Astrocyte (in vitro differentiated cells and primary cell): ENCODE results near the gene GAB1. TPM values are rescaled to one million over a fixed set of nuclear protein-coding genes. Genes with fewer than 3 reads are reported as not detected.

ENCODE experiments used
- DNase-seq: peaks from one replicate; pipeline ENCODE4 v3.0.0-alpha.2; 2010; ENCODE audit warnings: low read depth
- FAIRE-seq: peaks from 2 replicates; lab custom pipeline; 2011; peaks lifted over from hg19 to GRCh38; lab: Jason Lieb, UNC
- H2AFZ ChIP-seq: 2 replicates; pipeline ENCODE4 v1.6.0; 2012; ENCODE audit warnings: low read depth, low read length, inconsistent platforms
- H3K27ac ChIP-seq: 2 replicates; pipeline ENCODE4 v1.5.1; 2011; ENCODE audit warnings: low read depth, low read length, inconsistent platforms
- H3K27me3 ChIP-seq: 2 replicates; pipeline ENCODE4 v1.6.0; 2011; ENCODE audit warnings: low read length, inconsistent platforms; ENCODE audit not compliant: insufficient read depth
- H3K36me3 ChIP-seq: 2 replicates; pipeline ENCODE4 v1.5.1; 2011; ENCODE audit warnings: low read length, inconsistent platforms; ENCODE audit not compliant: insufficient read depth
- H3K4me1 ChIP-seq: 2 replicates; pipeline ENCODE4 v1.5.1; 2011; ENCODE audit warnings: low read length, inconsistent platforms; ENCODE audit not compliant: insufficient read depth
- H3K4me2 ChIP-seq: 2 replicates; pipeline ENCODE4 v1.6.0; 2012; ENCODE audit warnings: low read length, inconsistent platforms
- H3K4me3 ChIP-seq: 2 replicates; pipeline ENCODE4 v1.5.1; 2011; ENCODE audit warnings: low read depth, mild to moderate bottlenecking, low read length, inconsistent platforms; ENCODE audit not compliant: insufficient read depth
- H3K79me2 ChIP-seq: 2 replicates; pipeline ENCODE4 v1.6.0; 2012; ENCODE audit warnings: mild to moderate bottlenecking, low read length, inconsistent platforms; ENCODE audit not compliant: insufficient read depth
- H3K9ac ChIP-seq: 2 replicates; pipeline ENCODE4 v1.6.0; 2012; ENCODE audit warnings: mild to moderate bottlenecking, low read length, inconsistent platforms
- H3K9me3 ChIP-seq: 2 replicates; pipeline ENCODE4 v1.5.1; 2012; ENCODE audit warnings: low read depth, mild to moderate bottlenecking, low read length, inconsistent platforms; ENCODE audit not compliant: insufficient read depth
- H4K20me1 ChIP-seq: 2 replicates; pipeline ENCODE4 v1.6.0; 2012; ENCODE audit warnings: low read length, inconsistent platforms; ENCODE audit not compliant: insufficient read depth
- H3K27ac Mint-ChIP-seq: one replicate; pipeline ENCODE4 v1.8.0; 2021; ENCODE audit warnings: mild to moderate bottlenecking, mixed read lengths; ENCODE audit not compliant: unreplicated experiment
- H3K27me3 Mint-ChIP-seq: one replicate; pipeline ENCODE4 v1.8.0; 2021; ENCODE audit warnings: low read depth, mixed read lengths; ENCODE audit not compliant: unreplicated experiment
- H3K36me3 Mint-ChIP-seq: one replicate; pipeline ENCODE4 v1.8.0; 2021; ENCODE audit warnings: low read depth, mixed read lengths; ENCODE audit not compliant: unreplicated experiment
- H3K4me1 Mint-ChIP-seq: one replicate; pipeline ENCODE4 v1.8.0; 2021; ENCODE audit warnings: low read depth, mixed read lengths; ENCODE audit not compliant: unreplicated experiment
- H3K4me3 Mint-ChIP-seq: one replicate; pipeline ENCODE4 v1.8.0; 2021; ENCODE audit warnings: mild to moderate bottlenecking, moderate library complexity, mixed read lengths; ENCODE audit not compliant: unreplicated experiment
- H3K9me3 Mint-ChIP-seq: one replicate; pipeline ENCODE4 v1.8.0; 2021; ENCODE audit warnings: mild to moderate bottlenecking, mixed read lengths; ENCODE audit not compliant: unreplicated experiment
- CTCF ChIP-seq: IDR thresholded peaks from 2 replicates; pipeline ENCODE4 v1.5.1; 2011; ENCODE audit warnings: low read depth, mild to moderate bottlenecking, inconsistent platforms, low read length, moderate library complexity; ENCODE audit not compliant: insufficient read depth
- EZH2 ChIP-seq: IDR thresholded peaks from 2 replicates; pipeline ENCODE4 v1.6.1; 2012; ENCODE audit warnings: mild to moderate bottlenecking, low read length, inconsistent platforms; ENCODE audit not compliant: insufficient read depth
- total RNA-seq: library from RNA; stranded (reverse); gene quantifications from 2 replicates; pipeline ENCODE4 v1.2.1, GENCODE V29; 2021

The GAB1 gene
- total RNA-seq, 1 donor from 2014 or later: 12.4 TPM

- H3K79me2 ChIP-seq: peaks cover 7% of the 10 kb centered on the region
- Mint-ChIP-seq H3K4me3 (no peak overlapping the region), H3K27me3 (no peaks in the 10 kb centered on the region), H3K9me3 (no peaks in the 10 kb centered on the region), H3K36me3 (peaks cover 2% of the 10 kb centered on the region), H3K4me1 (peaks cover 22% of the 10 kb centered on the region), H3K27ac (no peak overlapping the region)
- no peak for DNase-seq
- TF ChIP-seq EZH2 (no peak), CTCF (no peak)
- H3K9ac ChIP-seq: no peak overlapping the region
- no peak overlapping the region for H3K27ac ChIP-seq
- no peaks in the 10 kb centered on the region for H3K9me3 ChIP-seq
- peaks cover 12% of the 10 kb centered on the region for H4K20me1 ChIP-seq
- H3K36me3 ChIP-seq: no peaks in the 10 kb centered on the region
- H3K4me2 ChIP-seq: no peak overlapping the region
- no peaks in the 10 kb centered on the region for H3K27me3 ChIP-seq
- no peak for FAIRE-seq
- no peak overlapping the region for H2AFZ ChIP-seq
- no peaks in the 10 kb centered on the region for H3K4me1 ChIP-seq
- H3K4me3 ChIP-seq: no peak overlapping the region
Measured at GRCh38 chr4:143374771-143375170, 38.1 kb downstream of the GAB1 start.

GRCh38 chr4:143375326-143376073 is 38.8 kb downstream of the GAB1 start:
- FAIRE-seq (no peak), DNase-seq (no peak)
- peaks cover 7% of the 10 kb centered on the region for H3K79me2 ChIP-seq
- Mint-ChIP-seq H3K4me1 (peaks cover 22% of the 10 kb centered on the region), H3K4me3 (no peak overlapping the region), H3K9me3 (no peaks in the 10 kb centered on the region), H3K27me3 (no peaks in the 10 kb centered on the region), H3K27ac (no peak overlapping the region), H3K36me3 (no peaks in the 10 kb centered on the region)
- TF ChIP-seq CTCF (peak; percentile 26), EZH2 (no peak)
- H2AFZ ChIP-seq: no peak overlapping the region
- no peaks in the 10 kb centered on the region for H3K27me3 ChIP-seq
- H3K4me1 ChIP-seq: no peaks in the 10 kb centered on the region
- H3K9ac ChIP-seq: no peak overlapping the region
- no peak overlapping the region for H3K27ac ChIP-seq
- no peaks in the 10 kb centered on the region for H3K9me3 ChIP-seq
- no peak overlapping the region for H3K4me3 ChIP-seq
- peaks cover 12% of the 10 kb centered on the region for H4K20me1 ChIP-seq
- H3K36me3 ChIP-seq: no peaks in the 10 kb centered on the region
- H3K4me2 ChIP-seq: no peak overlapping the region

- H3K27ac ChIP-seq: no peak overlapping the region
- peaks cover 15% of the 10 kb centered on the region for H3K4me1 ChIP-seq
- no peak overlapping the region for H3K27ac Mint-ChIP-seq
- H3K27me3 ChIP-seq: no peaks in the 10 kb centered on the region
- no peak overlapping the region for H3K4me2 ChIP-seq
- peaks cover 3% of the 10 kb centered on the region for H3K79me2 ChIP-seq
- no peak overlapping the region for H3K9ac ChIP-seq
- H3K9me3 Mint-ChIP-seq: no peaks in the 10 kb centered on the region
- no peaks in the 10 kb centered on the region for H3K27me3 Mint-ChIP-seq
- H3K4me3 ChIP-seq: no peak overlapping the region
- H3K36me3 ChIP-seq: no peaks in the 10 kb centered on the region
- peaks cover 12% of the 10 kb centered on the region for H4K20me1 ChIP-seq
- no peaks in the 10 kb centered on the region for H3K36me3 Mint-ChIP-seq
- DNase-seq: no peak
- H3K9me3 ChIP-seq: no peaks in the 10 kb centered on the region
- no peak overlapping the region for H3K4me3 Mint-ChIP-seq
- FAIRE-seq: no peak
- TF ChIP-seq EZH2: no peak
- TF ChIP-seq CTCF: no peak
- peaks cover 34% of the 10 kb centered on the region for H3K4me1 Mint-ChIP-seq
- H2AFZ ChIP-seq: no peak overlapping the region
Measured at GRCh38 chr4:143377611-143378099, 41.0 kb downstream of the GAB1 start.
